Hepatocyte (in vitro differentiated cells): ENCODE results near the gene FAM118A. TPM values are rescaled to one million over a fixed set of nuclear protein-coding genes. Genes with fewer than 3 reads are reported as not detected.

Source experiments
- DNase-seq: peaks from one replicate; pipeline ENCODE4 v3.0.0-alpha.2; 2016; ENCODE audit warnings: low spot score
- H2AFZ ChIP-seq: fragments of 200-600 bp; sonication (generic); 2 replicates; pipeline ENCODE4 v1.6.0; 2016; ENCODE audit warnings: antibody characterized with exemption, mild to moderate bottlenecking
- H3K27ac ChIP-seq: fragments of 200-600 bp; sonication (generic); 2 replicates; pipeline ENCODE4 v1.5.1; 2016; ENCODE audit warnings: mild to moderate bottlenecking
- H3K27me3 ChIP-seq: fragments of 200-600 bp; sonication (generic); 2 replicates; pipeline ENCODE4 v1.6.1; 2016
- H3K36me3 ChIP-seq: fragments of 200-600 bp; sonication (generic); replicated peaks from 2 replicates; pipeline ENCODE4 v1.5.1; 2016; ENCODE audit warnings: low read depth; ENCODE audit not compliant: insufficient read depth
- H3K4me1 ChIP-seq: fragments of 200-600 bp; sonication (generic); 2 replicates; pipeline ENCODE4 v1.5.1; 2016; ENCODE audit warnings: mild to moderate bottlenecking, moderate library complexity; ENCODE audit not compliant: insufficient read depth
- H3K4me2 ChIP-seq: fragments of 200-600 bp; sonication (generic); 2 replicates; pipeline ENCODE4 v1.6.0; 2016
- H3K4me3 ChIP-seq: fragments of 200-600 bp; sonication (generic); 2 replicates; pipeline ENCODE4 v1.5.1; 2016; ENCODE audit warnings: mild to moderate bottlenecking
- H3K79me2 ChIP-seq: fragments of 200-600 bp; sonication (generic); 2 replicates; pipeline ENCODE4 v1.6.0; 2017; ENCODE audit warnings: mild to moderate bottlenecking
- H3K9me2 ChIP-seq: fragments of 200-600 bp; sonication (generic); replicated peaks from 2 replicates; pipeline ENCODE4 v1.6.0; 2017; ENCODE audit warnings: mild to moderate bottlenecking; ENCODE audit not compliant: insufficient read depth
- H3K9me3 ChIP-seq: fragments of 200-600 bp; sonication (generic); 2 replicates; pipeline ENCODE4 v1.5.1; 2016; ENCODE audit warnings: low read depth, mild to moderate bottlenecking
- H4K20me1 ChIP-seq: fragments of 200-600 bp; sonication (generic); 2 replicates; pipeline ENCODE4 v1.6.0; 2016; ENCODE audit warnings: mild to moderate bottlenecking; ENCODE audit not compliant: insufficient read depth, poor library complexity, severe bottlenecking
- EZH2 ChIP-seq: fragments of 200-600 bp; sonication (generic); IDR thresholded peaks from 2 replicates; pipeline ENCODE4 v1.6.1; 2016; ENCODE audit warnings: antibody characterized with exemption, mild to moderate bottlenecking, borderline replicate concordance
- EZH2phosphoT487 ChIP-seq: fragments of 200-600 bp; sonication (generic); IDR thresholded peaks from one replicate; pipeline ENCODE4 v1.6.1; 2018; ENCODE audit warnings: antibody characterized with exemption, mild to moderate bottlenecking, low read depth, moderate library complexity; ENCODE audit not compliant: unreplicated experiment, severe bottlenecking
- WGBS: methylation state at CpG from one replicate; pipeline ENCODE4 v1.1.6; 2016; ENCODE audit warnings: low lambda C conversion rate; ENCODE audit errors: missing lambda C conversion rate; 5-methylcytosine and 5-hydroxymethylcytosine counted together
- polyA plus RNA-seq: library from polyadenylated mRNA; unstranded; fragments of >200 nt; fragmentation: Nextera tagmentation; extraction: Ambion mirVana; gene quantifications from 2 replicates; pipeline ENCODE4 v1.2.1, GENCODE V29; 2016
- total RNA-seq: library from RNA; depleted of rRNA; stranded (reverse); fragments of >200 nt; gene quantifications from 2 replicates; pipeline ENCODE4 v1.2.3, GENCODE V29; 2014
- TF ChIP-seq, protein P1 (sequence below): fragments of 200-600 bp; sonication (generic); IDR thresholded peaks from 2 replicates; pipeline ENCODE4 v1.5.1; 2016; ENCODE audit warnings: antibody characterized with exemption, mild to moderate bottlenecking; ENCODE audit not compliant: poor library complexity

FAM118A gene
- total and polyA plus RNA-seq, 2 experiments from 2014 or later = 94.2 to 193 TPM

DNA sequence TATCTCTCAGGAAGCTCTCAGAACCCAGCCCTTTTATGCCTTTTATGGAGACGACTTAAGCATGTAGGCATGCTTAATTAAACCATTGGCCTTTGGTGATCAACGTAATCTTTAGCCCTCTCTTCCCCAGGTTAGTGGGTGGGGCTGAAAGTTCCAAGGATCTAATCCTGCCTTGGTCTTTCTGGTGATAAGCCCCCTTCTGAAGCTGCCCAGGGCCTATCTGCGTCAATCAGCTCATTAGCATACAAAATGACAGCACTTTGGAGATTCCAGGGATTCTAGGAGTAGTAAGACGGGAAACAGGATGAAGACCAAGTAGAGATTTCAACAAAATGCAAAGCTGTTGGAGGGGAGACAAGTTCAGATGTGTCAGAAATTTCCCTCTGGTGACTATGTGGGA lies 3.1 kb downstream of the FAM118A start:
- Histone ChIP-seq H3K4me1 (peaks cover 41% of the 10 kb centered on the region), H3K36me3 (no peaks in the 10 kb centered on the region), H4K20me1 (no peaks in the 10 kb centered on the region), H2AFZ (no peak overlapping the region), H3K27me3 (no peaks in the 10 kb centered on the region), H3K9me3 (no peaks in the 10 kb centered on the region), H3K27ac (peak overlapping the region; percentile 86), H3K79me2 (peaks cover 76% of the 10 kb centered on the region), H3K9me2 (no peaks in the 10 kb centered on the region), H3K4me2 (no peak overlapping the region), H3K4me3 (no peak overlapping the region)
- WGBS = 60% methylated on average over 4 of the region's 4 CpGs
- DNase-seq = no peak
- no peak for TF ChIP-seq EZH2phosphoT487
- TF ChIP-seq, protein P1, sequence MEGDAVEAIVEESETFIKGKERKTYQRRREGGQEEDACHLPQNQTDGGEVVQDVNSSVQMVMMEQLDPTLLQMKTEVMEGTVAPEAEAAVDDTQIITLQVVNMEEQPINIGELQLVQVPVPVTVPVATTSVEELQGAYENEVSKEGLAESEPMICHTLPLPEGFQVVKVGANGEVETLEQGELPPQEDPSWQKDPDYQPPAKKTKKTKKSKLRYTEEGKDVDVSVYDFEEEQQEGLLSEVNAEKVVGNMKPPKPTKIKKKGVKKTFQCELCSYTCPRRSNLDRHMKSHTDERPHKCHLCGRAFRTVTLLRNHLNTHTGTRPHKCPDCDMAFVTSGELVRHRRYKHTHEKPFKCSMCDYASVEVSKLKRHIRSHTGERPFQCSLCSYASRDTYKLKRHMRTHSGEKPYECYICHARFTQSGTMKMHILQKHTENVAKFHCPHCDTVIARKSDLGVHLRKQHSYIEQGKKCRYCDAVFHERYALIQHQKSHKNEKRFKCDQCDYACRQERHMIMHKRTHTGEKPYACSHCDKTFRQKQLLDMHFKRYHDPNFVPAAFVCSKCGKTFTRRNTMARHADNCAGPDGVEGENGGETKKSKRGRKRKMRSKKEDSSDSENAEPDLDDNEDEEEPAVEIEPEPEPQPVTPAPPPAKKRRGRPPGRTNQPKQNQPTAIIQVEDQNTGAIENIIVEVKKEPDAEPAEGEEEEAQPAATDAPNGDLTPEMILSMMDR = no peak

DNA sequence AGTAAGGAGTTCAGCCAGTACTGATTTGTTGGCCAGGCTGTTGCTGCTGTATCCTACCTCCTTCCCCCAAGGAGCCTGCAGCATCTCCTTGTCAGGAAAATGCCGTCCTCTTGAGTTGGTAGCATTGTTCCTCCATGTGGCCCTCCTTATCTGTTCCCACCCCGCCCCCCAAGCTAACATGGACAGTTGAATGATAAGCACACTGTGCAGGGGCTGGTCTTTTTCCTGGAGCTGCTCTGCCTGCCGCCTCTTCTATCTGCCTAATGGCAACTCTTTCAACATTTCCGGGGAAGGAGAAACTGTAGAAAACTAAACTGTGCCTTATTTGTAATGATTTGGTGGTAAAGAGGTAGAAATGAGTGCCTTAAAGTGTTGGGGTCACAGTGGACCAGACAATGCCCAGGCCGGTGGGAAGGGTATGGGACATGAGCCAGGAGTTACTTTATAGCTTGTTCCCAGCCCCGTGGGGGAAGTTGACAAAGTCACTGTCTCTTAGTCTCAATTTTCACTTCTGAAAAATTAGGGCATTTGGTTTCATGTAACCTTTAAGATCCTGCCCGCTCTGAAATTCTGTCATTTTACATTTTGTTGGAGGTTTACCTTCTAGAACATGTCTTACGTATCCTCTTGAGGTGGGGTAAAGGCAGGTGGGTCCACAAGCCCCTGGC lies 4.5 kb downstream of the FAM118A start:
- no peaks in the 10 kb centered on the region for H3K9me3 ChIP-seq
- H3K27me3 ChIP-seq = no peaks in the 10 kb centered on the region
- H4K20me1 ChIP-seq = no peaks in the 10 kb centered on the region
- H3K79me2 ChIP-seq = peaks cover 85% of the 10 kb centered on the region
- no peak overlapping the region for H2AFZ ChIP-seq
- H3K36me3 ChIP-seq = no peaks in the 10 kb centered on the region
- peaks cover 47% of the 10 kb centered on the region for H3K4me1 ChIP-seq
- H3K9me2 ChIP-seq = no peaks in the 10 kb centered on the region
- 31% methylated on average over 8 of the region's 8 CpGs for WGBS
- peak; percentile 53 for DNase-seq
- TF ChIP-seq, protein P1 = no peak
- TF ChIP-seq EZH2 (no peak), EZH2phosphoT487 (no peak)
- peak overlapping the region; percentile 73 for H3K4me2 ChIP-seq
- H3K27ac ChIP-seq = peak overlapping the region; percentile 86
- H3K4me3 ChIP-seq = no peak overlapping the region

DNA sequence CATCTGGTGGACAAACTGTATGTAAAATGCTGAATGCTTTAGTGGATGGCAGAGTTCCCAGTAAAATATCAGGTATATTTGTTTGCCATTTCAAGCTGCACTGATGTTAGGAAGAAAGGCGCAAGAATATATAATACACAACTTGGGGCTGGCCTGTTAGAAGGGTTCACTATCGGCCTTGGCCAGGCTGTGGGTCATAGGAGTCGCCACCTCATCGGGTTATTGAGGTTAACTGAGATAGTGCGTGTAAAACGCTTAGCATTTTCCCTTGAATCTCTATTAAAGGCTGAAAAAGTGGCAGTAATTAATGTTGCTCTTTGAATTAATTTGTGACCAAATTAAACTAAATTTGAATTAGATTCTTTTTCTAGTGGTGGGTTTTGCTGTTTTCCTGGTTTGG lies 5.1 kb downstream of the FAM118A start:
- H3K4me3 ChIP-seq = no peak overlapping the region
- H3K79me2 ChIP-seq = peaks cover 91% of the 10 kb centered on the region
- no peaks in the 10 kb centered on the region for H3K9me3 ChIP-seq
- peak overlapping the region; percentile 73 for H3K4me2 ChIP-seq
- WGBS = 87% methylated on average over 6 of the region's 6 CpGs
- no peaks in the 10 kb centered on the region for H4K20me1 ChIP-seq
- peak overlapping the region; percentile 86 for H3K27ac ChIP-seq
- no peaks in the 10 kb centered on the region for H3K27me3 ChIP-seq
- peaks cover 51% of the 10 kb centered on the region for H3K4me1 ChIP-seq
- no peak for DNase-seq
- no peaks in the 10 kb centered on the region for H3K36me3 ChIP-seq
- no peak overlapping the region for H2AFZ ChIP-seq
- TF ChIP-seq EZH2 (no peak), EZH2phosphoT487 (no peak)
- TF ChIP-seq, protein P1 = no peak
- H3K9me2 ChIP-seq = no peaks in the 10 kb centered on the region
